GM18870 (cell line): ENCODE data around the gene EPHB2.

Experiments
- ATAC-seq: cut with Tn5 transposase; IDR thresholded peaks from one replicate; pipeline ENCODE4 v1.9.1; 2021; ENCODE audit warnings: moderate library complexity; ENCODE audit not compliant: unreplicated experiment

EPHB2 gene

DNA sequence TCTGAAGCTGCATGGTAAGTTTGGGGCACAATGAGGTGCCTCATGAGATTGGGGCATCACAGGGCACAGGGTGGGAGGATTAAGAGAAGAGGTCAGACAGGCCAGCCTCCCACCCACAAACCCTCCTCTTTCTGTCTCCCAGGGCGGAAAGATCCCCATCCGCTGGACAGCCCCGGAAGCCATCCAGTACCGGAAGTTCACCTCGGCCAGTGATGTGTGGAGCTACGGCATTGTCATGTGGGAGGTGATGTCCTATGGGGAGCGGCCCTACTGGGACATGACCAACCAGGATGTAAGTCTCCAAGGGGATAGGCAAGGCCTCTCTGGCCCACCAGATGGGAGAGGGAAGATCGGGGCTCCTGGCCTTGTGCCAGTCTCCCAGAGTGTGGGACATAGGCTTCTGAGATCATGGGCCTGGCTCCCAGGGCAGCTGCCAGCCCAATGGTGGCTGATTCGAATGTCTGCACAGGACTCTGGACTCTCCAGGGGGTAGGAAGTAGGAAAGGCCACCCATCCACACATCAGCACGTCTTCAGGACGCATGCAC is 198.3 kb downstream of the EPHB2 start:
- ATAC-seq: no peak

GRCh38 chr1:22910286-22910685 is 199.6 kb downstream of the EPHB2 start:
- ATAC-seq: no peak

DNA sequence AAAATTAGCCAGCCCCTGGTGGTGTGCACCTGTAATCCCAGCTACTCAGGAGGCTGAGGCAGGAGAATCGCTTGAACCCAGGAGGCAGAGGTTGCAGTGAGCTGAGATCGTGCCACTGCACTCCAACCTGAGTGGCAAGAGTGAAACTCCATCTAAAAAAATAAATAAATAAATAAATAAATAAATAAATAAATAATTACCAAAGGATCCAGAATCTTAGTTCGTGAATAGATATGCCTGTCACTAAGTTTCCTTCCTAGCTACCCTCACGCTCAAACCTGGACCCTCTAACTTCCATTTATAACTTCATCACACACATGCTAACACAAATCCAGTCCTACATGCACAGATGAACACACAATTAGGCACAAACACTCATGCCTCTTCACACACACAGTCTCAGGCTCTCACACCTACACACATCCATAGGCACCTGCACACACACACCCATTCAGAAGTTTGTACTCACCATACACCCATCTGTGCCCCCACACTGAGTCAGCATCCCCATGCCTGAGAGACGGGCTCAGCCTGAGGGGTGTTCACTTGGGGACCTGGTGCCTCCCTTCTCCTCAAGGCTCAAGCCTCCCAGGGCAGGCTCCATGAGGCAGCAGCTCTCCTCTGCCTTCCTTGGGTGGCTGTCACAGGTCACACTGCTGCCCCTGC is 200.5 kb downstream of the EPHB2 start:
- ATAC-seq: no peak

DNA sequence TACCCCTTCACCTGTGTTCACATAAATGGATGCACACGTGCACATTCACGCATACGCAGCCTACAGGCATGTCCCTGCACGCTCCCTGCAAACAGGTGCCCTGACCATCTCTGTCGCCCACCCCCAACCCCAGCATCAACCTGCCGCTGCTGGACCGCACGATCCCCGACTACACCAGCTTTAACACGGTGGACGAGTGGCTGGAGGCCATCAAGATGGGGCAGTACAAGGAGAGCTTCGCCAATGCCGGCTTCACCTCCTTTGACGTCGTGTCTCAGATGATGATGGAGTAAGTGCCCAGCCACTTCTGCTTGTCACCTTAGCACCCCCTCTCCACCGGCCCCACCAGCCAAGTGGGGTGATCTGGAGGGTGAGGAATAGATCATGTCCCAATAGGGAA is 201.7 kb downstream of the EPHB2 start:
- no peak for ATAC-seq

- no peak for ATAC-seq
Measured at GRCh38 chr1:22913421-22914141, 202.9 kb downstream of the EPHB2 start.

DNA sequence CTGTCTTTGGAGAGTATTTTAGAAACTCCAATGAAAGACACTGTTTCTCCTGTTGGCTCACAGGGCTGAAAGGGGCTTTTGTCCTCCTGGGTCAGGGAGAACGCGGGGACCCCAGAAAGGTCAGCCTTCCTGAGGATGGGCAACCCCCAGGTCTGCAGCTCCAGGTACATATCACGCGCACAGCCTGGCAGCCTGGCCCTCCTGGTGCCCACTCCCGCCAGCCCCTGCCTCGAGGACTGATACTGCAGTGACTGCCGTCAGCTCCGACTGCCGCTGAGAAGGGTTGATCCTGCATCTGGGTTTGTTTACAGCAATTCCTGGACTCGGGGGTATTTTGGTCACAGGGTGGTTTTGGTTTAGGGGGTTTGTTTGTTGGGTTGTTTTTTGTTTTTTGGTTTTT is 203.5 kb downstream of the EPHB2 start:
- no peak for ATAC-seq

DNA sequence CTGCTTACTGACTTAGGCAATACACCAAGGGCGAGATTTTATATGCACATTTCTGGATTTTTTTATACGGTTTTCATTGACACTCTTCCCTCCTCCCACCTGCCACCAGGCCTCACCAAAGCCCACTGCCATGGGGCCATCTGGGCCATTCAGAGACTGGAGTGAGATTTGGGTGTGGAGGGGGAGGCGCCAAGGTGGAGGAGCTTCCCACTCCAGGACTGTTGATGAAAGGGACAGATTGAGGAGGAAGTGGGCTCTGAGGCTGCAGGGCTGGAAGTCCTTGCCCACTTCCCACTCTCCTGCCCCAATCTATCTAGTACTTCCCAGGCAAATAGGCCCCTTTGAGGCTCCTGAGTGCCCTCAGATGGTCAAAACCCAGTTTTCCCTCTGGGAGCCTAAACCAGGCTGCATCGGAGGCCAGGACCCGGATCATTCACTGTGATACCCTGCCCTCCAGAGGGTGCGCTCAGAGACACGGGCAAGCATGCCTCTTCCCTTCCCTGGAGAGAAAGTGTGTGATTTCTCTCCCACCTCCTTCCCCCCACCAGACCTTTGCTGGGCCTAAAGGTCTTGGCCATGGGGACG is 204.1 kb downstream of the EPHB2 start:
- ATAC-seq: no peak

DNA sequence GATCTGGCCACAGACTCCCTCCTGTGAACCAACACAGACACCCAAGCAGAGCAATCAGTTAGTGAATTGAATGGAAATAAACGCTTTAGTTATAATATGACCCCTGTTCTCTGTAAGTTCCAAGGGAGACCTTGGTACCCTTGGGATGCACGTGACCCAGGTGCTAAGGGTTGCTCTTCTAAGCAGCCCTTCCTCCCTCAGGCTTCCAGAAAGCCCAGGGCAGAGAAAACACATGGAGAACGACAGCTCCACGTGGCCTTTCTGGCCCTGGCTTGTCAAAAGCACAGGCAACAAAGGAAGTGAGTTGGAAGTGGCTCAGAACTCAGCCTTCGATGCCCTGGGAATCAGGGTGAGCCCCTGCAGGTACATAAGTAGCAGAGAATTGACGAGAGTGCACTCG is 204.6 kb downstream of the EPHB2 start:
- ATAC-seq: no peak

DNA sequence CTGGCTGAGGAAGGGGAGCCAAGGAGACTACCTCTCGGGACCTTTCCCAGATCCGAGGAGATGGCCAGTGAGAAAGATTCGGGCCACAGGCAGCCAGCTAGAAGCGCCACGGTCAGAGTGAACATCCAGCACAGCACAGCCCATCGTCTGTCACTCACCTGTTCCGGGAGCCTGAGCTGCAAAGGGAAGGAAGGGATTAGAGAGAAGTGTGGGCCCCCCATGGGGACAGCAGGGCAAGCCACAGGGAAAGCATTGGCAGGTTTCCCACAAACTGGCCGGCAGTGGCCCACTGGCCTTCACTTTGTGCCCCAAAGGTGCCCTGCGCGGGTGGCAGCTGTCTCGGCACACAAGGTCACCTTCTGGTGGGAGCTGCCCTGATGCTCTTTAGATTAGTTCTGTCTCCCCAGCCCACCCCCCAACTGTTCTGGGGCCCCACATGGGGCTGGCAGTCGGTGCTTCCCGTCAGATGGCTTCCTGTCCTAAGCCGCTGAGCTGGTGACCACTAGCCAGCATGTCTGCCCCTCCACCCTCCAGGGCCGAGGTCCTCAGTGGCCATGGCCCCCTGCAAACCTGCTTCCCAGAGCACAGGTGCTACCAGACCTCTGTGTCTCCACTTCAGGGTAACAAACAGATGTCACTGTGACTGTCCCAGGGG is 205.3 kb downstream of the EPHB2 start:
- ATAC-seq: no peak

DNA sequence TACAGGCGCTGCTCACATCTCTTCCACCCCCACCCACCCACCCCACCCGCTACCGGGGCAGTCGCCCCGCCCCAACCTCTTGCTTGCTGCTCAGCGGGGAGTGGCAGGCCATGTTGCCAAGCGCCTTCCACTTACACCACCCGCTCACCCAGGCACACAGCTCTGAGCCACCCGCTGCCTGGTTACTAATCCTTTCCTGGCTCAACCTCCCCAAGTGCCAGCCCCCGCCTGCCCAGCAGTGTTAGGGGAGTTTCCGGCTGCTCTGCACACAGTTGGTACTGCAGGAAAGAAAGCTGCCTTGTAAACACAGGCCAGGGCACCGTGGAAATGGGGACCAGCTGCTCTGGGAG is 205.8 kb downstream of the EPHB2 start:
- ATAC-seq: no peak

- ATAC-seq: no peak
Measured at GRCh38 chr1:22917989-22918388, 207.3 kb downstream of the EPHB2 start.

GRCh38 chr1:22918644-22919043 is 208.0 kb downstream of the EPHB2 start:
- ATAC-seq: no peak

DNA sequence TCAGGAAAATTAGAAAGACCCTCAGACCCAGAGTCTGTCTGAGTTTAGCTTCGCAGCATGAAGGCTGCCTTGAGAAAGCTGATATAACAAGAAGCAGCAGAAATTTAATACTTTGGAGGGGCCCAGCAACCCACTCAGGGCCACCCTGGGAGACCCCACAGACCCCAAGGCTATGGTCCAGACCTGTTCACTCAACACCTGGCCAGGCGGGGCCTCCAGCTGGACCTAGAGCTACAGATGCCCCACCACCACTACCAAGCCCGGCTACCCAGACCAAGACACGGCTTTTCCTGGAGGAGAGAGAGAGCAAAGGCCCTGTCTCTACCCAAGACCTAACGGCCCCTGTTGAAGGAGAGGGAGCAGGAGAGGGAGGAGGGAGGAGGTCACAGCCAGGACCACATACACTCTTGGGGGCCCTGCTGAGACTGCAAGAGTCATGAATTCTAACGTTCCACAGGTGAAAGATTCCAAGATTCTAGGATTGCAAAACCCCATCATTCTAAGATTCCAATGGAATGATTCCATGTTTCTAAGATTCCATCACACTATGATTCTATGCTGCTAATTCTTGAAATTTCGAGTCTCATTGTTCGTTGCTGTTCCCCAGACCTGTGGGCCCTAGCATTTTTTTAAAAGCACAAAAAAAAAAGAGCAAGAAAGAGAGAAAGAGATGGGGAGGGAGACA is 208.8 kb downstream of the EPHB2 start:
- ATAC-seq: no peak

GRCh38 chr1:22920026-22920733 is 209.5 kb downstream of the EPHB2 start:
- ATAC-seq: no peak

GRCh38 chr1:22920734-22921451 is 210.3 kb downstream of the EPHB2 start:
- no peak for ATAC-seq

GRCh38 chr1:22921452-22922126 is 210.9 kb downstream of the EPHB2 start:
- no peak for ATAC-seq

DNA sequence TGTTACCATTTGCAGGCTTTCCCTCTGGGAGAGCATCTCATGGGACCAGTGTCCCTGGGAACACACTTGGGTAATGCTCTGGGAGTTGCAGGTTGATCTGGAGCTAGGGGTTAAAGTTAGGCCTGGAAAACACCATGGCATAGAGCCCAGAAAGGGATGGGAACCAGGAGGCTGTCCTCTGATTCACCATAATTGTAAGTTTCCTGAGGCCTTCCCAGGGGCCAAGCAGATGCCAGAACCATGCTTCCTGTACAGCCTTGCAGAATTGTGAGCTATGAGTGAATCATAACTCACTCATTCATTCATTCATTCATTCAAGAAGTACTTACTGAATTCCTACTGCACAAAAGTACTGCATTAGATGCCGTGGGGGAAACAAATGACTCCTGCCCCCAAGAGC is 212.0 kb downstream of the EPHB2 start:
- no peak for ATAC-seq

GRCh38 chr1:22925111-22925510 is 214.5 kb downstream of the EPHB2 start:
- no peak for ATAC-seq

- no peak for ATAC-seq
Measured at GRCh38 chr1:22930240-22930912, 219.7 kb downstream of the EPHB2 start.
